ENCODE data around the gene GLIPR1L1. TPM values are rescaled to one million over a fixed set of nuclear protein-coding genes. Genes with fewer than 3 reads are reported as not detected.
A peak's percentile ranks its signal among the peaks of the same experiment; 100 is the strongest.

Gene GLIPR1L1
- total RNA-seq, 3 donors from 2014 or later = not detected

DNA sequence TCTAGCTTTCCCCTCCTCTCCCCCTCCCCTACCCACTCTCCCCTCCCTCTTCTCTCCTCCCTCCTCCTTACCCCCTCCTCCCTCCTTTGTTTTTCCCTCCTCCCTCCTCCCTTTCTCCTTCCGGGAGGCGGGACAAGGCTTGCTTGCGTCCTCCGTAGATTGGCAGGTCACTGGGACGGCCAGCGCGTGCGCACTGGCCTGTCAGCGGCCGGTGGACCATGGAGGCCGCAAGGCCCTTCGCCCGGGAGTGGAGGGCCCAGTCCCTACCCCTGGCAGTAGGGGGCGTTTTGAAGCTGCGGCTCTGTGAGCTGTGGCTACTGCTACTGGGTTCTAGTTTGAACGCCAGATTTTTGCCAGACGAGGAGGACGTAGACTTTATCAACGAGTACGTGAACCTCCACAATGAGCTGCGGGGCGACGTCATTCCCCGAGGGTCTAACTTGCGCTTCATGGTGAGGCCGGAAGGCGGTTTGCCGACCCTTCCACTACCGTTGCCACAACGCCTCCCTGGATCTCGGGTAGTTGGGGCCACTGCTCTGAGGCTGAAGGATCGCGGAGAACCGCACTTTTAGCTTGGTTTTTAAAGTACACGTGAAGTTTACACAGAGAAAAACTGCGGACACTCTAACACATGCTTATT, 56.5 kb downstream of the GLIPR1L1 start, which contains the start of gene GLIPR1L2:
TSS of gene GLIPR1L2 (plus strand) at position 191 of the 640 bp plus-strand sequence. CDS start at position 219, 28 bp downstream.
- intact Hi-C loops (cut with DNase I, micrococcal nuclease) = loop anchor here in 1 of 2 donors (10.0 kb wide), 1 partner anchor 114 kb away; no protein-coding TSS in a partner anchor
- DNase-seq (peak; percentile 95 to 96 (median 96)), ATAC-seq (peak; percentile 100)
- Histone ChIP-seq H3K9me3 (no peaks in the 10 kb centered on the region), H3K36me3 (ENCODE audit: low read depth) (no peaks in the 10 kb centered on the region), H3K4me1 (ENCODE audit: low read depth) (peaks cover 4% of the 10 kb centered on the region), H3K4me3 (peak within 1 kb of the TSS; percentile 17)
- TF ChIP-seq, protein P1, sequence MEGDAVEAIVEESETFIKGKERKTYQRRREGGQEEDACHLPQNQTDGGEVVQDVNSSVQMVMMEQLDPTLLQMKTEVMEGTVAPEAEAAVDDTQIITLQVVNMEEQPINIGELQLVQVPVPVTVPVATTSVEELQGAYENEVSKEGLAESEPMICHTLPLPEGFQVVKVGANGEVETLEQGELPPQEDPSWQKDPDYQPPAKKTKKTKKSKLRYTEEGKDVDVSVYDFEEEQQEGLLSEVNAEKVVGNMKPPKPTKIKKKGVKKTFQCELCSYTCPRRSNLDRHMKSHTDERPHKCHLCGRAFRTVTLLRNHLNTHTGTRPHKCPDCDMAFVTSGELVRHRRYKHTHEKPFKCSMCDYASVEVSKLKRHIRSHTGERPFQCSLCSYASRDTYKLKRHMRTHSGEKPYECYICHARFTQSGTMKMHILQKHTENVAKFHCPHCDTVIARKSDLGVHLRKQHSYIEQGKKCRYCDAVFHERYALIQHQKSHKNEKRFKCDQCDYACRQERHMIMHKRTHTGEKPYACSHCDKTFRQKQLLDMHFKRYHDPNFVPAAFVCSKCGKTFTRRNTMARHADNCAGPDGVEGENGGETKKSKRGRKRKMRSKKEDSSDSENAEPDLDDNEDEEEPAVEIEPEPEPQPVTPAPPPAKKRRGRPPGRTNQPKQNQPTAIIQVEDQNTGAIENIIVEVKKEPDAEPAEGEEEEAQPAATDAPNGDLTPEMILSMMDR (IDR thresholded peaks at IDR 0.05) = peak; percentile 71

DNA sequence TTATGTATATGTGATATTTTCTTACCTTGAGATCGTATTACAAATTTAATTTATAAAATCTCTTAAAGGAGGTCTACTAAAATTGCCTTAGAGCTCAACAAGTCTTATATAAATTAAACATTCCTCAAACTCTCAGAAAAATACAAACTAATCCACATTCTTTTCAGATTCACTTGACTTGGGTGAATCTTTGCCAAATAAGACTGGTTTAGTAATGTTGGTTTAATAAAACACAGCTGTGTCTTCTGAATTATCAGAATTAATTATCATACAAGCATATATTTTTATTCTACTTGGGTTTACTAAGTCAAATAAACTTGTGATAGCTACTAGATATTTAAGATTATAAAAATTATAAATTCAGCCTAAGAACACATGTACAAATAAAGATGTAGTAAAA, 69.8 kb downstream of the GLIPR1L1 start:
- ATAC-seq (no peak), DNase-seq (no peak)
- H3K4me1 ChIP-seq (ENCODE audit: low read depth) = no peaks in the 10 kb centered on the region
- H3K9me3 ChIP-seq = no peaks in the 10 kb centered on the region
- no peaks in the 10 kb centered on the region for H3K36me3 ChIP-seq (ENCODE audit: low read depth)
- no peak overlapping the region for H3K4me3 ChIP-seq
- intact Hi-C loops (cut with DNase I, micrococcal nuclease) = no loop called here
- TF ChIP-seq, protein P1 (IDR thresholded peaks at IDR 0.05) = no peak

DNA sequence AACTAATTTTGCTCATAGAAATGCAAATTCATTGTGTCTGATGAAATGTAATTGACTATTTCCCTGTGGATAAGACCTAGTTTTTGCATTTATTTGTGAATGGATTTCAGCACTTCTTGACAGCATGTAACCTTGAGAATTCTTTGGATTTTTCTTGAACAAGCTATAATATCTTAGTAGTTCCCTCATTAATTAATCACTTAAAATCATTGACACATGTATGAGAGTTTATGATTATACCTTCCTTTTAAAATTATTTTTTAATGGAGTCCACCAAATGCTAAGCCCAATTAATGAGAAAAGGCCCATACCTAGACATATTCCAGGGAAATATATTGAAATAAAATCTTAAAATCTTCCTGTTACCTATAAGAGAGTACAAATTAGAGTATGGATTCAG, 73.2 kb downstream of the GLIPR1L1 start:
- no peaks in the 10 kb centered on the region for H3K36me3 ChIP-seq (ENCODE audit: low read depth)
- ATAC-seq (no peak), DNase-seq (no peak)
- intact Hi-C loops (cut with DNase I, micrococcal nuclease) = no loop called here
- no peaks in the 10 kb centered on the region for H3K4me1 ChIP-seq (ENCODE audit: low read depth)
- no peak overlapping the region for H3K4me3 ChIP-seq
- TF ChIP-seq, protein P1 (IDR thresholded peaks at IDR 0.05) = no peak
- no peaks in the 10 kb centered on the region for H3K9me3 ChIP-seq

DNA sequence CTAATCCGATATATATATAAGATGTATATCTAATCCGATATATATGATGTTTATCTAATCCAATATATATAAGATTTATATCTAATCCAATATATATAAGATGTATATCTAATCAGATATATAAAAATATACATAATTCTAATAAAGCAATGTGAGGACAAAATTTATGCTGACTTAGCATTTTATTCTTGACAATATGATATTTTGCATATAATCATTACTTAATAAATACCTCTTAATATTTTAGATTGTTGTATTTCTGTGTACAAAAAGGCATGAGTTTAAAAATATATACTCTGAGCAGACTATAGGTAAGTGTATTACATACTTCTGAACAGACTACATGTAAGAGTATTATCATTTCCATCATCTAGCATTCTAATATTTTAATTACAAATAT, 75.4 kb downstream of the GLIPR1L1 start:
- intact Hi-C loops (cut with DNase I, micrococcal nuclease) = no loop called here
- Histone ChIP-seq H3K4me1 (ENCODE audit: low read depth) (no peaks in the 10 kb centered on the region), H3K9me3 (no peaks in the 10 kb centered on the region), H3K4me3 (no peak overlapping the region), H3K36me3 (ENCODE audit: low read depth) (no peaks in the 10 kb centered on the region)
- ATAC-seq = no peak
- TF ChIP-seq, protein P1 (IDR thresholded peaks at IDR 0.05) = no peak
- DNase-seq = no peak

DNA sequence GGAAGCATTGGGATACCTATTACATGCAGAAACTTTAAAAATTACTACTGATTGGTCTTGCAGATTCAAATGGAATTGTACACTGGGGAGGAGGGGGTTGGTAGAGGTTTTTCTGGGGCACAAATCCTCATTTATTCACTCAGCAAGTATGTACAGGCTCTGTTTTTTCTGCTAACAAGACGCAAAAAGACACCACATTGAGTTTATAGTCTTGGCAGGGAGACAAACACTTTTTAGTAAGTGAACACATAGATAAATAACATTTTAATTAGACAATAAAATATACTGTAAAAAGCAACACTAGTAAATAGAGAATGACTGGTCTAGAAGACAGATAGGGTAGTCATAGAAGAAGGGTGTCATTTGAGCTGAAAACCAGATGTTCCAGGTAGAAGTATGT, 80.2 kb downstream of the GLIPR1L1 start:
- Histone ChIP-seq H3K36me3 (ENCODE audit: low read depth) (no peaks in the 10 kb centered on the region), H3K4me1 (ENCODE audit: low read depth) (no peaks in the 10 kb centered on the region), H3K9me3 (no peaks in the 10 kb centered on the region), H3K4me3 (no peak overlapping the region)
- DNase-seq (no peak), ATAC-seq (no peak)
- TF ChIP-seq, protein P1 (IDR thresholded peaks at IDR 0.05) = no peak
- intact Hi-C loops (cut with DNase I, micrococcal nuclease) = no loop called here

Data from mucosa of descending colon (tissue), 3 donors.